Measurements from ENCODE around the gene EFCAB7.
"Not testable (repeated sequence)": the region's sequence is repeated elsewhere in the genome, so short reads cannot be mapped to it uniquely, and the experiment has no call there.

Gene EFCAB7

DNA sequence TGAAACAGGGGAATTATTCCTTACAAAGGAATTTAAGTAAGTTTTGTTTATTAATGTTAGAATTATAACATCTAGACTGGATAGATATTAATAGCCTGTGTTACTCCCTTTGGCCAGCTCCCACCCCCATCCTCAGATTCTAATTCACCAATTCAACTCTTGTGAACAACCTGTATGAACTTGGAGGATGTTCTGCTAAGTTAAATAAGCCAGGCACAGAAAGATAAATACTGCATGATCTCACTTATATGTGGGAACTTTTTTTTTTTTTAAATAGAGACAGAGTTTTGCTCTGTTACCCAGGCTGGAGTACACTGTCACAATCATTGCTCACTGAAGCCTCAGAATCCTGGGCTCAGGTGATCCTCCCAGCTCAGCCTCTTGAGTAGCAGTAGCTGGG lies 32.2 kb downstream of the EFCAB7 start:
- DNase-seq (ENCODE audit: low read depth in 2 of 2): no peak

GRCh38 chr1:63557365-63557987 lies 34.2 kb downstream of the EFCAB7 start:
- DNase-seq (ENCODE audit: low read depth in 2 of 2): peak; percentile 12 to 13

DNA sequence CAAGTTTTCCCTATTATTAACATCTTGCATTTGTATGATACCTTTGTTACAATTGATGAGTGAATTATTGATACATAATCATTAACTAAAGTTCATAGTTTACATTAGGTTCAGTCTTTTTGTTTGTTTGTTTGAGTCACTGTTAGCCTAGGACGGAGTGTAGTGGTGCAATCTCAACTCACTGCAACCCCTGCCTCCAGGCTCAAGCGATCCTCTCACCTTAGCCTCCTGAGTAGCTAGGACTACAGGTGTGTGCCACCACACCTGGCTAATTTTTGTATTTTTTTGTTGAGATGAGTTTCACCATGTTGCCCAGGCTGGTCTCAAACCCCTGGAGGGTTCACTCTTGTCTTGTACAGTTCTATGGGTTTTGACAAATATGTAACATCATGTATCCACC lies 36.0 kb downstream of the EFCAB7 start:
- no peak for DNase-seq (ENCODE audit: low read depth in 2 of 2)

- DNase-seq (ENCODE audit: low read depth in 2 of 2): no peak
Observed at GRCh38 chr1:63563745-63564144, 40.4 kb downstream of the EFCAB7 start.

DNA sequence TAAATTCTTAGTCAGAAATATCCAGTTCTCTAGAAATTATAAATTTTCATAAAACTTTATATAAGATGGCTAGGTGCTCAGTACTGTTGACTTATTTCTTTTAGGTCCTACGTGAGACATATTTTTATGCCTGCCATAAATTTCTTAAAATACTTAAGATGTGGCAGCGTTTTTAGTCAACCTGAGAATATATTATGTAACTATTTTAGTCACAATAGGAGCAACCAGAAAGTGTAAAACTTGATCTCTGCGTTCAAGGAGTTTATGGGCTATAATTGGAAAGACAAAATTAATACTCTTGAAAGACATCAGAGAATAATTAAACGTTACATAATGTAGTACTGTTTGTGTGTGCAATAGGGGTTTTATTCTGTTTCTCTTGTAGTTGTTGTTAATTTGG lies 45.7 kb downstream of the EFCAB7 start:
- DNase-seq (ENCODE audit: low read depth in 2 of 2): no peak

DNA sequence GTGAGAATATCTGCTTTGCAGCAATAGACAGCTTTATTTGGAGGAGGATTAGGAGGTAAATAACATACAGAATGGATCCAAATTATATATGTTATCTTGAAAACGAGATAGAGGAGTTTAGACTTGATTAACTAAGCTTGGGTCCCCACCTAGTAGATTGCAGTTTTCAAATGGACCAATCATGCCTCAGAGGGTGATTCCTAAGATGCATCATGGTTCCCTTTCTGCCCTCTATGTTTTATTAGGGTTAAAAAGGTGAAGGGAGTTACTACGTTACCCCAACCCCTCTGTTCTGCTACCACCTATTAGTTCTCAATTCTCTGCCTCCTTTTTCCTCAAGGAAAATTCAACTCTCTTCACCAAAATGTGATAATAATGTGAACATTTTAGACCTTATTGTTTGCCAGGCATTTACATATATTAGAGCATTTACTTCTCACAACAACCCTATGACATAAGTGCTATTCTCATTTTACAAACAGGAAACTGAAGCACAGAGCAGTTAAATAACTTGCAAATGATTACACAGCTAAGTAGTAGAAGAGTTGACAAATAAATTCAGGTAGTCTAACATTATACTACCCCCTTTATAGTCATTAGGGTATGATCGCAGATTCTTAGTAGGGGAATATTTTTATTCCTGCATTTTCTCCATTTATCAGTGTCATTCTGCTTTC lies 46.5 kb downstream of the EFCAB7 start:
- no peak for DNase-seq (ENCODE audit: low read depth in 2 of 2)

- not testable (repeated sequence) for DNase-seq (ENCODE audit: low read depth in 2 of 2)
Observed at GRCh38 chr1:63572686-63573085, 49.4 kb downstream of the EFCAB7 start.

DNA sequence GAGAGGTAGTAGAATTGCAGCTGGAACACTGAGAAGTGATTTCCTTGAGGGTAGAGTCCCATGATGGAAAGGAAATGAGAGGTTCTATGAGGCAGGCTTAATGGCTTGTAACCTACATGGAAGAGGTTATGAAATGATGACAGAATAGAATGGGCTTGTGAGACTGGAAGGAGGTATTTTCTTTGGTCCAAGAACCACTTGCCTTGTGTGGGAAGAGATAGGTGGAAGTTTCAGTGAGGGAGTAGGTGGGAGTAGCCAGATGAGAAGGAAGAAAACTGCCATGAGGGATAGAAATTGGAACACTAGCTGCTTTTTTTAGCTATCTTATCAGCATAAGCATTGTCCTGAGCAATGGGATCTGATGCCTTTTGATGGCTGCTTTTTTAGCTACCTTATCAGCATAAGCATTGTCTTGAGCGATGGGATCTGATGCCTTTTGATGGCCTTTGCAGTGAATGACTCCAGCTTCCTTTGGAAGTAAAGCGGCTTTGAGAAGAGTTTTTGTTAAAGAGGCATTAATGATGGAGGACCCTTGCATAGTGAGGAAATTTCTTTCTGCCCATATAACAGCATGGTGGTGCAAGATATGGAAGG lies 51.0 kb downstream of the EFCAB7 start:
- not testable (repeated sequence) for DNase-seq (ENCODE audit: low read depth in 2 of 2)

DNA sequence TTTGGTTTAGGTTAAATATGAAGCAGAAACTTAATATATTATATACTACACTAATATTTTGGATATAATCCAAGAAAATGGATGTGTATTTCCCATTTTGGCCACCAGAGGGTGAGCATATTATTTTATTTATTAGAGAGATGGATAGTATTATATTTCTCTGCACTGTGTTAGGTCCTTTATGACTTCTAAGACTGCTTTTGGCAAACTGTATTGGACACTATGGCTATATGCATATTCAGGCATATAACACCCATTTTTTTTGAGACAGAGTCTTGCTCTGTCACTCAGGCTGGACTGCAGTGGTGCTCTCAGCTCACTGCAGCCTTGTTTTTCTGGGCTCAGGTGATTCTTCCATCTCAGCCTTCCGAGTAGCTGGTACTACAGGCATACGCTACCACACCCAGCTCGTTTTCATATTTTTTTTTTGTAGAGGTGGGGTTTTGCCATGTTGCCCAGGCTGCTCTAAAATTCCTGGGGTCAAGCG lies 52.1 kb downstream of the EFCAB7 start:
- DNase-seq (ENCODE audit: low read depth in 2 of 2): no peak

DNA sequence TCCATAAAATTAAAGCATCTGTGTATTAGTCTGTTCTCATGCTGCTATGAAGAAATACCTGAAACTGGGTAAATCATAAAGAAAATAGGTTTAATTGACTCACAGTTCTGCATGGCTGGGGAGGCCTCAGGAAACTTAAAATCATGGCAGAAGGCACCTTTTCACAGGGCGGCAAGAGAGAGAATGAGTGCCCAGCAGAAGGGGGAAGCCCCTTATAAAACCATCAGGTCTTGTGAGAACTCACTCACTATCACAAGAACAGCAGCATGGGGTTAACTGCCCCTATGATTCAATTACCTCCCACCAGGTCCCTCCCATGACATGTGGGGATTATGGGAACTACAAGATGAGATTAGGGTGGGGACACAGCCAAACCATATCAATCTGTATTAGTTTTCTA lies 63.0 kb downstream of the EFCAB7 start:
- not testable (repeated sequence) for DNase-seq (ENCODE audit: low read depth in 2 of 2)

DNA sequence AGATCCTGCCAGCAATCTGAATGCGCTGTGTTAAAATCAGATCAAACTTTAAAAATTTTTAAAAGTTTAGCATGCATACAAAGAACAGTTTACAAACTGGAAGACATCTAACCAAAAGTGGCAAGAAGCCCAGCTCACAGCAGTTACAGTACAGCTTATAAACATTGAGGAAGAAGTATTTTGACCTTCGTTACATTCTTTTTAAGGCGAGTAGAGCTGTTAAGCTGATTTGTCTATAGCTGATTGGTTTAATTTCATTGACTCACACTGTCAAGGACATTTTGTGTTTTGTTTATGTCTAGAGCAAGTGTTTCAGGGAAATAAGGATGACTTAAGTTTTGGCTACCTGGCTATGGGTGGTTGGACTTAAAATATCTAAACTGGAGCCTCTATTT lies 66.8 kb downstream of the EFCAB7 start:
- no peak for DNase-seq (ENCODE audit: low read depth in 2 of 2)

GRCh38 chr1:63592536-63593302 lies 69.4 kb downstream of the EFCAB7 start:
- DNase-seq (ENCODE audit: low read depth in 2 of 2): no peak

DNA sequence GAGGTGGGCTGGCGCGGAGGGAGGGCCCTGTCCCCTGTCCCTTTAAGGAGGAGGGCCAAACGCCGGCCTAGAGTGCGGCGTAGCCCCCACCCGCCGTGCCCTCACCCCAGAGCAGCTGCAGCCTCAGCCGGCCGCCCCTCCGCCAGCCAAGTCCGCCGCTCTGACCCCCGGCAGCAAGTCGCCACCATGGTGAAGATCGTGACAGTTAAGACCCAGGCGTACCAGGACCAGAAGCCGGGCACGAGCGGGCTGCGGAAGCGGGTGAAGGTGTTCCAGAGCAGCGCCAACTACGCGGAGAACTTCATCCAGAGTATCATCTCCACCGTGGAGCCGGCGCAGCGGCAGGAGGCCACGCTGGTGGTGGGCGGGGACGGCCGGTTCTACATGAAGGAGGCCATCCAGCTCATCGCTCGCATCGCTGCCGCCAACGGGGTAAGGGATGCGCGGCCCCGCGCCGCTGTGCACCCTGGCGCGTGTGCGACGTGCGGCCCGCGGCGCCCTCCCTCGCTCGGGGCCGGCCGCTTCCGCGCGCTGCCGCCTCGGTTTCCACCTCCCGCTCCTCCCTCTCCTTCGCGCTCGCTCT lies 70.1 kb downstream of the EFCAB7 start, which contains the start of gene PGM1:
TSS of gene PGM1 (plus strand) at position 109 of the 583 bp plus-strand sequence. CDS start at position 187, 78 bp downstream.
- peak; percentile 61 to 66 for DNase-seq (ENCODE audit: low read depth in 2 of 2)

DNA sequence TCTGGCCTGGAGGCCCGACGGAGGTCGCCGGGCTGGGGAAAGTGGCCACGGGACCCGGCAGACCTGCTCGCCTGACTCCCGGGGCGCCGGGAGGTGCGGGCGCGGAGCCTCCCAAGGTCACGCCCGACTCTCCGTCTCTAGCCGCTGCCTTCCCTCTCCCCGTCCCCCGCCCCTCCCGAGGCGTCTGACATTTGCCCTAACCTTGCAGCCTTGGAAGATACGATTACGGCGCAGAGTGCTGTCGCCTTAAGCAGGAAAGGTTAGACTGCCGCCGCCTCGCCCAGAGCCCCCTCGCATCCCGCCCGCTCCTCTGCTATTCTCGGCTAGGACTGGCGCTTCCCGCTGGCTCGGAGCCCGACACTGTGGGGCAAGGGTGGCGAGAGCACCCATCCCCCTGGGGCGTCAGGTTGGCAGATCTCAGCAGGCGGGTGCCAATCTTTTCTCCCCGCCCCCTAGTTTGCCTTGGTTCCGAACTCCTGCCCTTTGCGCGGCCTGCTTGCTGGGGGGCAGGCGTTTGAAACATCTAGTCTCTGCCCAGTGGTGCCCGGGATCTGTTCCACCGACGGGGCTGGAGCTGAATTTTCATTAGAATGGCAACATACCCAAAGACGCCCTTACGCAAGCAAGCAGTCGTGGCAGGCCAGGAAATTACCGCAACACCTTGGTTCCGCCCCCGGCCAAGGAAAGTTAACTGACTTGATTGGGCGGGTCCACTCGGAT lies 70.7 kb downstream of the EFCAB7 start:
- peak in 1 of 2 experiments; percentile 34 for DNase-seq (ENCODE audit: low read depth in 2 of 2)

DNA sequence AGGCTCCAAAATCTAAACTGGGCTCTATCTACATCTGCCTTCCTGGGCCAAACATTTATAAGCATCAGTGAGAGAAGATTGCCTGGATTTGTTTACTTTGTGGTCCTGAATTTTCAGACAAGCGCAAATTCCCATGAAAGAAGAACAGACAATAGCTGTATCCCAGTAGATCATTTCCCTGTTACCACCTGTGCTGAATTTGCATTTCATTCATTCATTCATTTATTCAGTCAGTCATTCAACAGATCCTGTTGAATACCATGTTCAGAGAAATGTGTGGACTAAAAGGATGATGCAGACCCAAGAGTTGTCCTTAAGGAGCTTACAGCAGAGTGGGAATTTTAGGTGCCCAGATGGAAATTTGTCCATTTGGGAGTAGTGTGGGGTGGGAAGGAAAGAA lies 72.1 kb downstream of the EFCAB7 start:
- DNase-seq (ENCODE audit: low read depth in 2 of 2): no peak

- no peak for DNase-seq (ENCODE audit: low read depth in 2 of 2)
Observed at GRCh38 chr1:63599799-63600198, 76.5 kb downstream of the EFCAB7 start.

DNA sequence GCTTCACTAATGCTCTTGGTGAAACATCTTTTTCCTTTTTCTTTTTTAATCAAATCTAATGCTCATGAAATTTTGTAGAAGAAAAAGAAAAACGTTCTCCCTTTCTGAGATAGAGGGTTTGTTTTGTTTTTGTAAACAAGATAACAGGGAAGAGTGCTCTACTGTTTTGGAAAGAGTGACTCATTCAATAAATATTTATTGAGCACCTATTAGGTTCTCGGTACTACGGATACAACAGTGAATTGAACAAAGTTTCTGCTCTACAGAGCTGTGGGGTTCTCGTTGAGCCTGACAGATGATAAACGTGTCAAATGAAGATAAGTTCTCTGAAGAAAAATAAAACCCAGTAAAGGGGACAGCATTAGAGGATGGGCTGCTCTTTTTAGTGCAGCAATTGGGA lies 76.9 kb downstream of the EFCAB7 start:
- no peak for DNase-seq (ENCODE audit: low read depth in 2 of 2)

- no peak for DNase-seq (ENCODE audit: low read depth in 2 of 2)
Observed at GRCh38 chr1:63601061-63601460, 77.7 kb downstream of the EFCAB7 start.

GRCh38 chr1:63601463-63601862 lies 78.1 kb downstream of the EFCAB7 start:
- no peak for DNase-seq (ENCODE audit: low read depth in 2 of 2)

DNA sequence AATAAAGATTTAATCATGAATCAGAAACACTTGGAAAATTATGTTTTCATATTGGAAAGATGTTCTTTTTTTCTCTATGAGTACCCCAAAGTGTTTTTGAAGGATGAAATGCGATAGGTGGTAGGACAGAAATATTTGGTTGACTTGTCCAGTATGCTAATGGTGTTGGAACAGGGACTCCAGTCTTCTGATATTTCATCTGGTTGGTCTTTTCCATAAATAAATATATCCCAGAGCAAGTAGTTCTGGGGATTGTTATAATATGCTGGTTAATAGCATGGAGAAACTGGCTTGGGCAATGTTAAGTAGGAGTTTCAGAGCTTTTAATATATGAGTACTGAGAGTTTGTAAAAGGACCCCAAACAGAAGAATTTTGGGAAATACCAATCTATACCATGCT lies 78.6 kb downstream of the EFCAB7 start:
- no peak for DNase-seq (ENCODE audit: low read depth in 2 of 2)

- DNase-seq (ENCODE audit: low read depth in 2 of 2): no peak
Observed at GRCh38 chr1:63602629-63603028, 79.3 kb downstream of the EFCAB7 start.

Measured in fibroblast of skin of left biceps (primary cell).